ENCODE results near the gene EIF3F. TPM values are rescaled to one million over a fixed set of nuclear protein-coding genes. Genes with fewer than 3 reads are reported as not detected.

Gene EIF3F
- total RNA-seq, 5 donors from 2014 or later (not counting 1 experiment from before 2014, with no cell fraction given) = 344 to 400 (median 369) TPM

GRCh38 chr11:8036986-8037385, 49.8 kb downstream of the EIF3F start:
- no peak overlapping the region for H3K27ac Mint-ChIP-seq
- WGBS (ENCODE audit: insufficient coverage) = 63% methylated on average over 3 of the region's 5 CpGs
- peaks cover 0 to 9% of the 10 kb centered on the region in 2 experiments for H3K4me1 ChIP-seq (ENCODE audit: control insufficient read depth in 1 of 2, extremely low read depth in 1 of 2, insufficient read depth in 2 of 2, low read length in 2 of 2)

GRCh38 chr11:8038393-8038792, 51.3 kb downstream of the EIF3F start:
- ChIA-PET CTCF (no interaction called here), POLR2A (no interaction called here)
- no peaks in the 10 kb centered on the region for H3K36me3 ChIP-seq (ENCODE audit: control insufficient read depth in 2 of 2, extremely low read depth in 1 of 2, insufficient read depth in 1 of 2, low read length in 1 of 2)
- no peaks in the 10 kb centered on the region for H3K9me3 ChIP-seq
- H3K27ac Mint-ChIP-seq = no peak overlapping the region
- ATAC-seq (replicated peaks in 1 of 4) (no peak), DNase-seq (peak in 1 of 35 experiments; percentile 2)
- H3K27me3 ChIP-seq (replicated peaks in 1 of 2; ENCODE audit: control insufficient read depth in 2 of 2, extremely low read depth in 1 of 2, insufficient read depth in 2 of 2, low read length in 1 of 2) = peaks cover 0 to 25% of the 10 kb centered on the region in 2 experiments
- H3K4me1 Mint-ChIP-seq = peaks cover 2 to 3% (median 2%) of the 10 kb centered on the region in 3 donors
- peaks cover 0 to 2% of the 10 kb centered on the region in 2 experiments for H3K4me1 ChIP-seq (ENCODE audit: control insufficient read depth in 1 of 2, extremely low read depth in 1 of 2, insufficient read depth in 2 of 2, low read length in 2 of 2)
- peaks cover 8 to 15% of the 10 kb centered on the region in 2 donors for H3K27me3 Mint-ChIP-seq
- no peaks in the 10 kb centered on the region for H3K9me3 Mint-ChIP-seq
- no peaks in the 10 kb centered on the region for H3K36me3 Mint-ChIP-seq
- 84% methylated on average over 8 of the region's 8 CpGs for WGBS (ENCODE audit: insufficient coverage)
- no peak overlapping the region for H3K4me3 ChIP-seq (ENCODE audit: control insufficient read depth in 1 of 2, extremely low read depth in 1 of 2, low read length in 1 of 2)
- no peak overlapping the region for H3K4me3 Mint-ChIP-seq
- no peak overlapping the region for H3K27ac ChIP-seq (ENCODE audit: low read length)

More at GRCh38 chr11:8036986-8037385, 49.8 kb downstream of the EIF3F start:
- Histone ChIP-seq H3K27ac (ENCODE audit: low read length) (no peak overlapping the region), H3K9me3 (no peaks in the 10 kb centered on the region), H3K36me3 (ENCODE audit: control insufficient read depth in 2 of 2, extremely low read depth in 1 of 2, insufficient read depth in 1 of 2, low read length in 1 of 2) (no peaks in the 10 kb centered on the region), H3K27me3 (replicated peaks in 1 of 2; ENCODE audit: control insufficient read depth in 2 of 2, extremely low read depth in 1 of 2, insufficient read depth in 2 of 2, low read length in 1 of 2) (peaks cover 0 to 39% of the 10 kb centered on the region in 2 experiments), H3K4me3 (ENCODE audit: control insufficient read depth in 1 of 2, extremely low read depth in 1 of 2, low read length in 1 of 2) (no peak overlapping the region)
- ATAC-seq (replicated peaks in 1 of 4) (no peak), DNase-seq (no peak)
- no peak overlapping the region for H3K4me3 Mint-ChIP-seq
- no peaks in the 10 kb centered on the region for H3K9me3 Mint-ChIP-seq
- no peaks in the 10 kb centered on the region for H3K36me3 Mint-ChIP-seq
- H3K27me3 Mint-ChIP-seq = peaks cover 20 to 25% of the 10 kb centered on the region in 2 donors
- ChIA-PET POLR2A (no interaction called here), CTCF (interaction anchor here (0.6 to 4.8 kb wide), 4 partner anchors 31 to 819 kb away, joined by 3 to 75 read pairs (median 3); no protein-coding TSS in a partner anchor)
- peaks cover 6 to 8% (median 6%) of the 10 kb centered on the region in 3 donors for H3K4me1 Mint-ChIP-seq

GRCh38 chr11:8038811-8039529, 51.8 kb downstream of the EIF3F start:
- CTCF ChIA-PET = interaction anchor here (0.7 to 0.9 kb wide), 2 partner anchors 28 to 1633 kb away, joined by 3 to 5 read pairs; no protein-coding TSS in a partner anchor

GRCh38 chr11:8039530-8040260, 52.6 kb downstream of the EIF3F start:
- H3K4me3 Mint-ChIP-seq = no peak overlapping the region
- 84% methylated on average over 10 of the region's 10 CpGs for WGBS (ENCODE audit: insufficient coverage)
- Histone ChIP-seq H3K9me3 (no peaks in the 10 kb centered on the region), H3K27me3 (replicated peaks in 1 of 2; ENCODE audit: control insufficient read depth in 2 of 2, extremely low read depth in 1 of 2, insufficient read depth in 2 of 2, low read length in 1 of 2) (peaks cover 0 to 18% of the 10 kb centered on the region in 2 experiments), H3K4me1 (ENCODE audit: control insufficient read depth in 1 of 2, extremely low read depth in 1 of 2, insufficient read depth in 2 of 2, low read length in 2 of 2) (no peaks in the 10 kb centered on the region), H3K36me3 (ENCODE audit: control insufficient read depth in 2 of 2, extremely low read depth in 1 of 2, insufficient read depth in 1 of 2, low read length in 1 of 2) (no peaks in the 10 kb centered on the region), H3K27ac (ENCODE audit: low read length) (no peak overlapping the region), H3K4me3 (ENCODE audit: control insufficient read depth in 1 of 2, extremely low read depth in 1 of 2, low read length in 1 of 2) (no peak overlapping the region)
- no peak for ATAC-seq (replicated peaks in 1 of 4)
- no peaks in the 10 kb centered on the region for H3K4me1 Mint-ChIP-seq
- H3K27ac Mint-ChIP-seq = no peak overlapping the region
- H3K27me3 Mint-ChIP-seq = peaks cover 6 to 13% of the 10 kb centered on the region in 2 donors
- ChIA-PET POLR2A (no interaction called here), CTCF (interaction anchor here (0.7 to 0.9 kb wide), 2 partner anchors 28 to 1633 kb away, joined by 3 to 5 read pairs; no protein-coding TSS in a partner anchor)
- DNase-seq = peak in 1 of 35 experiments; percentile 1
- H3K9me3 Mint-ChIP-seq = no peaks in the 10 kb centered on the region
- H3K36me3 Mint-ChIP-seq = no peaks in the 10 kb centered on the region

More at GRCh38 chr11:8038811-8039529, 51.8 kb downstream of the EIF3F start:
- H3K4me1 Mint-ChIP-seq = no peaks in the 10 kb centered on the region
- H3K27ac ChIP-seq (ENCODE audit: low read length) = no peak overlapping the region
- H3K9me3 Mint-ChIP-seq = no peaks in the 10 kb centered on the region
- H3K36me3 ChIP-seq (ENCODE audit: control insufficient read depth in 2 of 2, extremely low read depth in 1 of 2, insufficient read depth in 1 of 2, low read length in 1 of 2) = no peaks in the 10 kb centered on the region
- POLR2A ChIA-PET = no interaction called here
- H3K4me1 ChIP-seq (ENCODE audit: control insufficient read depth in 1 of 2, extremely low read depth in 1 of 2, insufficient read depth in 2 of 2, low read length in 2 of 2) = no peaks in the 10 kb centered on the region
- peaks cover 0 to 19% of the 10 kb centered on the region in 2 experiments for H3K27me3 ChIP-seq (replicated peaks in 1 of 2; ENCODE audit: control insufficient read depth in 2 of 2, extremely low read depth in 1 of 2, insufficient read depth in 2 of 2, low read length in 1 of 2)
- no peaks in the 10 kb centered on the region for H3K36me3 Mint-ChIP-seq
- no peak overlapping the region for H3K4me3 Mint-ChIP-seq
- H3K4me3 ChIP-seq (ENCODE audit: control insufficient read depth in 1 of 2, extremely low read depth in 1 of 2, low read length in 1 of 2) = no peak overlapping the region
- H3K9me3 ChIP-seq = no peaks in the 10 kb centered on the region
- peak in 1 of 35 experiments; percentile 4 for DNase-seq
- H3K27ac Mint-ChIP-seq = no peak overlapping the region
- H3K27me3 Mint-ChIP-seq = peaks cover 6 to 13% of the 10 kb centered on the region in 2 donors
- ATAC-seq (replicated peaks in 1 of 4) = no peak
- 81% methylated on average over 8 of the region's 12 CpGs for WGBS (ENCODE audit: insufficient coverage)

GRCh38 chr11:8040261-8040920, 53.3 kb downstream of the EIF3F start:
- CTCF ChIA-PET = interaction anchor here in 1 of 2 donors (0.6 kb wide), 1 partner anchor 33 kb away, joined by 3 read pairs; no protein-coding TSS in a partner anchor
- H3K9me3 Mint-ChIP-seq = no peaks in the 10 kb centered on the region
- H3K4me1 ChIP-seq (ENCODE audit: control insufficient read depth in 1 of 2, extremely low read depth in 1 of 2, insufficient read depth in 2 of 2, low read length in 2 of 2) = no peaks in the 10 kb centered on the region
- H3K27me3 Mint-ChIP-seq = peaks cover 7 to 13% of the 10 kb centered on the region in 2 donors
- WGBS (ENCODE audit: insufficient coverage) = 40% methylated on average over 1 of the region's 4 CpGs
- no peak overlapping the region for H3K4me3 Mint-ChIP-seq
- ATAC-seq (replicated peaks in 1 of 4) (no peak), DNase-seq (peak in 1 of 35 experiments; percentile 0)
- H3K4me1 Mint-ChIP-seq = no peaks in the 10 kb centered on the region
- H3K4me3 ChIP-seq (ENCODE audit: control insufficient read depth in 1 of 2, extremely low read depth in 1 of 2, low read length in 1 of 2) = no peak overlapping the region
- H3K27me3 ChIP-seq (replicated peaks in 1 of 2; ENCODE audit: control insufficient read depth in 2 of 2, extremely low read depth in 1 of 2, insufficient read depth in 2 of 2, low read length in 1 of 2) = peaks cover 0 to 16% of the 10 kb centered on the region in 2 experiments
- H3K36me3 Mint-ChIP-seq = no peaks in the 10 kb centered on the region
- H3K27ac ChIP-seq (ENCODE audit: low read length) = no peak overlapping the region
- no peak overlapping the region for H3K27ac Mint-ChIP-seq
- no peaks in the 10 kb centered on the region for H3K36me3 ChIP-seq (ENCODE audit: control insufficient read depth in 2 of 2, extremely low read depth in 1 of 2, insufficient read depth in 1 of 2, low read length in 1 of 2)
- no peaks in the 10 kb centered on the region for H3K9me3 ChIP-seq
- POLR2A ChIA-PET = no interaction called here

GRCh38 chr11:8040921-8041285, 53.8 kb downstream of the EIF3F start:
- no peak for ATAC-seq (replicated peaks in 1 of 4)
- H3K27ac ChIP-seq (ENCODE audit: low read length) = no peak overlapping the region
- Mint-ChIP-seq H3K4me1 (no peaks in the 10 kb centered on the region), H3K36me3 (no peaks in the 10 kb centered on the region), H3K27me3 (peaks cover 7 to 14% of the 10 kb centered on the region in 2 donors), H3K4me3 (no peak overlapping the region), H3K9me3 (no peaks in the 10 kb centered on the region), H3K27ac (no peak overlapping the region)
- WGBS (ENCODE audit: insufficient coverage) = 83% methylated on average over 1 of the region's 2 CpGs
- H3K36me3 ChIP-seq (ENCODE audit: control insufficient read depth in 2 of 2, extremely low read depth in 1 of 2, insufficient read depth in 1 of 2, low read length in 1 of 2) = no peaks in the 10 kb centered on the region
- no peaks in the 10 kb centered on the region for H3K9me3 ChIP-seq
- H3K4me1 ChIP-seq (ENCODE audit: control insufficient read depth in 1 of 2, extremely low read depth in 1 of 2, insufficient read depth in 2 of 2, low read length in 2 of 2) = no peaks in the 10 kb centered on the region
- DNase-seq = no peak
- no peak overlapping the region for H3K4me3 ChIP-seq (ENCODE audit: control insufficient read depth in 1 of 2, extremely low read depth in 1 of 2, low read length in 1 of 2)
- POLR2A ChIA-PET = no interaction called here
- H3K27me3 ChIP-seq (replicated peaks in 1 of 2; ENCODE audit: control insufficient read depth in 2 of 2, extremely low read depth in 1 of 2, insufficient read depth in 2 of 2, low read length in 1 of 2) = peaks cover 0 to 15% of the 10 kb centered on the region in 2 experiments
- CTCF ChIA-PET = interaction anchor here in 1 of 2 donors (0.6 kb wide), 1 partner anchor 33 kb away, joined by 3 read pairs; no protein-coding TSS in a partner anchor
